ENCODE measurements around the gene TMEM184B.
"Not testable (repeated sequence)": the region's sequence is repeated elsewhere in the genome, so short reads cannot be mapped to it uniquely, and the experiment has no call there.

The TMEM184B gene

GRCh38 chr22:38202437-38203089 is 70.2 kb downstream of the TMEM184B start:
- DNase-seq, result peak; percentile 63

GRCh38 chr22:38201711-38202436 is 70.9 kb downstream of the TMEM184B start, which contains the start of gene MAFF:
Gene MAFF (plus strand): TSS chr22:38201994. CDS start chr22:38213854, 11,860 bp downstream.
- peak; percentile 79 for DNase-seq

- DNase-seq, result no peak
Observed at GRCh38 chr22:38201371-38201710, 71.5 kb downstream of the TMEM184B start.

- DNase-seq, result no peak
Observed at GRCh38 chr22:38199826-38200559, 72.8 kb downstream of the TMEM184B start.

- no peak for DNase-seq
Observed at GRCh38 chr22:38196791-38197419, 75.9 kb downstream of the TMEM184B start.

GRCh38 chr22:38193580-38193979 is 79.2 kb downstream of the TMEM184B start:
- DNase-seq, result no peak

- no peak for DNase-seq
Observed at GRCh38 chr22:38192475-38192863, 80.3 kb downstream of the TMEM184B start.

GRCh38 chr22:38191731-38192474 is 80.9 kb downstream of the TMEM184B start:
- DNase-seq, result no peak

- no peak for DNase-seq
Observed at GRCh38 chr22:38191055-38191454, 81.8 kb downstream of the TMEM184B start.

- DNase-seq, result no peak
Observed at GRCh38 chr22:38190581-38190980, 82.2 kb downstream of the TMEM184B start.

GRCh38 chr22:38189104-38189503 is 83.7 kb downstream of the TMEM184B start:
- no peak for DNase-seq

- DNase-seq, result peak; percentile 85
Observed at GRCh38 chr22:38187413-38188212, 85.2 kb downstream of the TMEM184B start.

GRCh38 chr22:38186429-38186828 is 86.4 kb downstream of the TMEM184B start:
- DNase-seq, result no peak

GRCh38 chr22:38184788-38185187 is 88.0 kb downstream of the TMEM184B start:
- DNase-seq, result no peak

GRCh38 chr22:38181453-38182200 is 91.2 kb downstream of the TMEM184B start, which contains the start of gene PLA2G6:
Gene PLA2G6 (minus strand): TSS chr22:38181830. CDS start chr22:38169426, 12,404 bp downstream.
- DNase-seq, result peak; percentile 97

GRCh38 chr22:38180841-38181452 is 91.9 kb downstream of the TMEM184B start:
- no peak for DNase-seq

- DNase-seq, result not testable (repeated sequence)
Observed at GRCh38 chr22:38178605-38178937, 94.2 kb downstream of the TMEM184B start.

GRCh38 chr22:38177926-38178604 is 94.7 kb downstream of the TMEM184B start:
- DNase-seq, result no peak

- not testable (repeated sequence) for DNase-seq
Observed at GRCh38 chr22:38177571-38177925, 95.3 kb downstream of the TMEM184B start.

GRCh38 chr22:38177044-38177443 is 95.8 kb downstream of the TMEM184B start:
- no peak for DNase-seq
